HG03064 (cell line): ENCODE data around the gene PSMG1.
"Not testable (repeated sequence)": the region's sequence is repeated elsewhere in the genome, so short reads cannot be mapped to it uniquely, and the experiment has no call there.

Experiments used
- ATAC-seq: cut with Tn5 transposase; IDR thresholded peaks from one replicate; pipeline ENCODE4 v1.9.1; 2021; ENCODE audit warnings: low read depth; ENCODE audit not compliant: unreplicated experiment

PSMG1 gene

GRCh38 chr21:39159342-39160063 is 23.7 kb downstream of the PSMG1 start:
- no peak for ATAC-seq

GRCh38 chr21:39157241-39157640 is 26.0 kb downstream of the PSMG1 start:
- not testable (repeated sequence) for ATAC-seq

GRCh38 chr21:39156024-39156423 is 27.2 kb downstream of the PSMG1 start:
- ATAC-seq = no peak

- ATAC-seq = no peak
Observed at GRCh38 chr21:39155578-39155977, 27.7 kb downstream of the PSMG1 start.

- no peak for ATAC-seq
Observed at GRCh38 chr21:39153842-39154241, 29.4 kb downstream of the PSMG1 start.

- ATAC-seq = no peak
Observed at GRCh38 chr21:39153373-39153772, 29.9 kb downstream of the PSMG1 start.

- ATAC-seq = no peak
Observed at GRCh38 chr21:39152271-39152670, 31.0 kb downstream of the PSMG1 start.

GRCh38 chr21:39150877-39151276 is 32.4 kb downstream of the PSMG1 start:
- ATAC-seq = no peak

GRCh38 chr21:39150316-39150715 is 32.9 kb downstream of the PSMG1 start:
- ATAC-seq = no peak

GRCh38 chr21:39149882-39150281 is 33.4 kb downstream of the PSMG1 start:
- no peak for ATAC-seq

- no peak for ATAC-seq
Observed at GRCh38 chr21:39148975-39149374, 34.3 kb downstream of the PSMG1 start.

- no peak for ATAC-seq
Observed at GRCh38 chr21:39144191-39144590, 39.1 kb downstream of the PSMG1 start.

GRCh38 chr21:39142972-39143371 is 40.3 kb downstream of the PSMG1 start:
- ATAC-seq = no peak

GRCh38 chr21:39141502-39141901 is 41.7 kb downstream of the PSMG1 start:
- ATAC-seq = no peak

- no peak for ATAC-seq
Observed at GRCh38 chr21:39137248-39138178, 45.7 kb downstream of the PSMG1 start.

GRCh38 chr21:39136711-39137110 is 46.5 kb downstream of the PSMG1 start:
- ATAC-seq = no peak

GRCh38 chr21:39136138-39136537 is 47.1 kb downstream of the PSMG1 start:
- not testable (repeated sequence) for ATAC-seq

- no peak for ATAC-seq
Observed at GRCh38 chr21:39134288-39134810, 48.9 kb downstream of the PSMG1 start.

GRCh38 chr21:39132248-39132647 is 51.0 kb downstream of the PSMG1 start:
- ATAC-seq = no peak

- no peak for ATAC-seq
Observed at GRCh38 chr21:39131791-39132190, 51.5 kb downstream of the PSMG1 start.

GRCh38 chr21:39127506-39127905 is 55.7 kb downstream of the PSMG1 start:
- ATAC-seq = no peak

- ATAC-seq = no peak
Observed at GRCh38 chr21:39126486-39126806, 56.8 kb downstream of the PSMG1 start.
